ENCODE measurements around the gene PLAC1.

Gene PLAC1

DNA sequence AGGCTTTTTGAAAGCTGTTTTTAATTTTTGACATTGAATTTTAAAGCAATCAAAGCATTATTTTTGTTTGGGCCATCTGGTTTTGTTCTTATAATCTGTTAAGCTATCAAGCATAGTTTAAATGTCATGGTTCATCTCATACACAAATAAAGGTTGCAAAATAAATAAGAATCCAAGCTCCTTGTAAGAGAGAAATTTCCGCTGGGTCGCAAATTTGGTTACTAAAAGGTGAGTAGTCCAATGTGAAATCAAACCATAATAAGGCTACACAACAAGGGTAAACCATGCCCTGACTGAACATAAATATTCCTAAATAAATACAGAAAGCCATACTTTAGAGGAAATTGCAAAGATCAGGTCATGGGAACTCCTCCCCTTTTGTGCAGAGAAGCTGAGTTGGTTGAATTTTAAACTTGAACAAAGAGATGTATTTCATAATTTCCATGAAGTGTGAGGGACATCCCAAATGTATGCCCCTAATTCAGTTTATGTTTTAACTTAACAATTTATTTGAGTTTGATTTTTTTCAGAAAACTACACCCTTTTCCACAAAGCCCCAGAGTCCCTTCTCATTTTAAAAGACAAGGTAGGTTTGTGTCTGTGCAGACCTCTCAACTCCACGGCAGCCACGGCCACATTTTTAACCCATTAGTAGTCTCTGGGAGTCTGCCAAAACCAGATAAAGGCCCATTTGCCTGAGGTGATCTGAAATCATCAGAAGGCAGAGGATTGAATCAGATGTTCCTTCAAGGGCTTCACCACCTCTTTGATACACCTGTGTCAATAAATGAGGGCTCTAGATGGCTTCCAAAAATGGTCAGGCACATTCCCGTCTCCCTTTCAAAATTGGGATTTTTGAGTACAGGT is 85.2 kb downstream of the PLAC1 start:
- no peak for DNase-seq

DNA sequence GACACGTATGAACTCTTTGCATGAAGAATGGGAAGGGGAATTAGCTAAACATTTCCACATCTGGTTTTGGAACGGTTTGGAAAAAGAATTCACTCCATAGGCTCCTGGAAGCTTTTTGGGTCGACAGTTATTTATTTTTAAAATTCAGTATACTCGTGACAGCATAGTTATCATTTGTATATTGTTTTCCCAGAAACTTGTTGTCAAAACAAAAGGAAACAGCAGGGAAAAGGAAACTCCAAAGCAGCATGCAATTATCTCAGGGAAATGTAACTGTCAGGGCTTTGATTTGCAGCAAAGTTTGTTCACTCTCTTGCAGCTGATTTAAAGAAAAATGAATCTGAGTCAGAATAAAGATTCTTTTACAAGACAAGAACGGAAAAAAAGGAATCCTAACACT is 86.5 kb downstream of the PLAC1 start:
- no peak for DNase-seq

- DNase-seq: no peak
Observed at GRCh38 chrX:134570899-134571298, 87.4 kb downstream of the PLAC1 start.

GRCh38 chrX:134570509-134570846 is 87.8 kb downstream of the PLAC1 start:
- DNase-seq: no peak

DNA sequence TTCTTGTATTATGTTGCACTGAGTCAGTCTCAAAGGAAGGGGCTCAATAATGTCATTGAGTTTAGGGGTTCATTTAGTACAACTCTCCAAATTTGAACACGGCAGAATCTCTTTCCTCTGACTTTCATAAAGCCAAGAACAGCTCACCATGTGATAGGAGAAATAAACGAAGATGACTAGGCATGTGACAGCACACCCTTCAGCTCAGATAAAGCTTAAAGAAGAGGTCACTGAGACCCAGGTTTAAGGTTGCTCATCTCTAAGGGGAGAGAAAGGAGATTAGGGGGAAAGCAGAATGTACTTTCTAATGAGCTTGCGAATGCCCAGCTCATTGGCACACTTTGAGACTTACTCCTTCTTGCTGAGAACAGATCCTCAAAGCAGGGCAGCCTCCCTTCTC is 89.0 kb downstream of the PLAC1 start:
- DNase-seq: no peak

- no peak for DNase-seq
Observed at GRCh38 chrX:134568285-134569016, 89.8 kb downstream of the PLAC1 start.

DNA sequence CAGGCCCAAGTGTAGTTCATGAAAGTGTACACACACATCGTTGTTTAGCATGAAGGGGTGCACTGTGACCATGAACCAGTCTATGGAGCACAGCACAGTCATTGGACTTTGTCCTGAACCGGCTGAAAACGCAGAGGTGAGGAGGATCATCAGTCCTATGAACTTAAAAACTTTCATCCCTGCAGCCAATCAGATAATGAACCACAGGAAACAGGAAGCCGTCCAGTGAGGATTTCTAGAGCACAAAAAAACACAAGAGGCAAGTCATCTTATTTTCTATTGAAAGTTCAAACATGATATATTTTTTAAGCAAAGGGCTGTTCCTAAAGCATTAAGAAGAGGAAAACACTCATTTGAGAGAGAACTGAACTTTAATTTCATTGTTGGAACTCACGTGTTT is 91.8 kb downstream of the PLAC1 start:
- DNase-seq: no peak

GRCh38 chrX:134562002-134562401 is 96.3 kb downstream of the PLAC1 start:
- DNase-seq: no peak

GRCh38 chrX:134558133-134558532 is 100.1 kb downstream of the PLAC1 start:
- DNase-seq: no peak

DNA sequence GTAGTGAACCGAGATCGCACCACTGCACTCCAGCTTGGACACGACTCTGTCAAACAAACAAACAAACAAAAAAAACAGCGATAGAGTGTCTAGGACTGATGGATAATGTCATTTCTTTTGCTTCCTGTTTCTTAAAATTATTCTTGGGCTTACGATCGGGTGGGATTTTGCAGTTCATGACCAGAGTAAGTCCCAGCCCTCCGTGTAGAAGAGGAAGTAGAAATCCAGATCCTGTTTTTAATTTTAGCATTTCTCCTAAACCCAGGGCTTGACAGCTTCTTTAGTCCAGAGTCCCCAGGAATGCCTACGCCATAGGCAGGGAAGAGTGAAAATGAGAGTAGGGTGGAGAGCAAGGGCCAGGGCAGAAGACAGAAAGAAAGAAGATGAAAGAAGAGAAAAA is 104.0 kb downstream of the PLAC1 start:
- no peak for DNase-seq

GRCh38 chrX:134552351-134552750 is 105.9 kb downstream of the PLAC1 start:
- no peak for DNase-seq

- no peak for DNase-seq
Observed at GRCh38 chrX:134551376-134552048, 106.8 kb downstream of the PLAC1 start.

GRCh38 chrX:134548257-134549201 is 109.7 kb downstream of the PLAC1 start:
- no peak for DNase-seq

GRCh38 chrX:134547047-134547679 is 111.1 kb downstream of the PLAC1 start:
- DNase-seq: no peak

DNA sequence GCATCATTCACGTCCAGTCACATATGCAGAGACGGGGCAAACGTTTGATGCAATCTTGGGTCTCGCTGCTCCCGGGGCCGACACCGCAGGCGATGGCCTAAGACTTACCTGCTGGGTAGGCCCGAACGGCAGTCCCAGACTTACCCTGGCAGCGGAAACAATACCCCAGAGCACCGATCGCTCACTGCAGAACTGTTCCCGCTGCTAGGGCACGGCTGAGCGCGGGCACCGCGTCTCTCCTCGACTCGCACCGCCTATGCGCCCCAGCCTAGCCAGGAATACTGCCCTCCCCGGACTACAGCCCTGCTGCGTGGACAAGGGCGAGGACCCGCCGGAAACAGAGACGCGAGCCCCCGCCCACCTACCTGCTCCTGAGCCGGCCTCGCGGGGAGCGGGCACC is 112.1 kb downstream of the PLAC1 start:
- no peak for DNase-seq

GRCh38 chrX:134545510-134545909 is 112.8 kb downstream of the PLAC1 start:
- no peak for DNase-seq

DNA sequence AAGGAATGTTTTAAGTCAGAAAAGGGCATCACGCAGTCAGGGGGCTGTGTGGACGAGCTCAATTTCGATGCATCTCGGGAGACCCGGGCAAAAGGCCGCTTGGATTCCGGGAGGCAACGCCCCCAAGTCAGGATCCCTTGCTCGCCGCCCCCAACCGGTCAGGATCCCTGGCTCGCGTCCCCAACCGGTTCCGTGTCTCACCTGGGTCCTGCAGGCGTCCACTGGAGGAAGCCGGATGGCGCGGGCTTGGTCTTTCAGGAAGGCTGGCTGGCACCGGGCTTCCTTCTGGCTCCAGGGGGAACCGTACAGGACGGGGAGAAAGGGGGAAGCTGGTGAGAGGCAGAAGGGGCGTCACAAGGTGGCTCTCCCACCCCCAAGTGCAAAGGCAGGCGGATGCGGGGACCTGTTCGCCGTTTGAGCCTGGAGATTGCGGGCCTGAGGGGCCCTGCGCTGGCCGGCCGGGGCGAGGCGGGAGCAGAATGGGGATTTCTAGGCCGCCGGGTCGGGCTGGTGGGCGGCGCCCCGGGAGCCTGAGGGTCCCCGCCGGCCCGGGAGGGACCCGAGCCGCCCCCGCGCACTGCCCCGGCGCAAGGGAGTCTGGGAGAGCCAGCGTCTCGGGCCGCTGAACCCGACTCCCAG is 113.6 kb downstream of the PLAC1 start:
- no peak for DNase-seq

DNA sequence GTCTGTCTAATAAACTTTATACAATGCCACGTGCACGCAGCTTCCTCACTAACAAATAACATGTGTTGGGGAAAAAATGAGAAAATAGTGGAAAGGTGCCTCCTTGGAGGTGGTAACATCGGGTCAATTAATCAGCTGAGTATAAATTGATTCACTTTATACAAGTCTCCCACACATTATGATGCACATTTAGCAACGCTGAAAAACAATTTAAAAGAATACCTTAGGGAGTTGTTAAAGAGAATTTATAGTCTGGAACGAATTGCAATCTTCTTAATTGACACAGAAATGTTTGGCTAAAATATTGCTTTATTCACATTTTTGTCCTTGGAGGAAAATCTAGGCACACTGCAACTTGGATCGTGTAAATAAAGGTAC is 114.1 kb downstream of the PLAC1 start:
- no peak for DNase-seq

DNA sequence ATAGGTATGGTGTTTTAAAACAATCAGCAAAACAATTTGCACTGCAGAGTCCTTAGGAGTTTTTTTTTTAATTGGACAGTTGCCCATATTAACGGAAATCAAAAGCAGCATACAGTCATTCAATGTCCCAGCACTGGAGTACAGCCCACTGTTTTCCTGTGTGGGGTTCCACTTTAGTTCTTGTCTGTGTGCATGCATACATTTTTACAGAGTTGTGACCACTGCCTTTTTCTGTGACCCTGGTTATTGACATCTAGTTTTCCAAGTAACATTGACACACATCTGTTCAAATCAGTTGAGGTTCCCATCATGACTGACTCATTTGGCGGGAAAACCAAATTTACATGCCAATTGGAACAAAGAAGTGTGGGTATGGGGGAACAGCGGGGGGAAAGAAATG is 115.0 kb downstream of the PLAC1 start:
- DNase-seq: no peak

GRCh38 chrX:134542485-134542884 is 115.8 kb downstream of the PLAC1 start:
- DNase-seq: no peak

DNA sequence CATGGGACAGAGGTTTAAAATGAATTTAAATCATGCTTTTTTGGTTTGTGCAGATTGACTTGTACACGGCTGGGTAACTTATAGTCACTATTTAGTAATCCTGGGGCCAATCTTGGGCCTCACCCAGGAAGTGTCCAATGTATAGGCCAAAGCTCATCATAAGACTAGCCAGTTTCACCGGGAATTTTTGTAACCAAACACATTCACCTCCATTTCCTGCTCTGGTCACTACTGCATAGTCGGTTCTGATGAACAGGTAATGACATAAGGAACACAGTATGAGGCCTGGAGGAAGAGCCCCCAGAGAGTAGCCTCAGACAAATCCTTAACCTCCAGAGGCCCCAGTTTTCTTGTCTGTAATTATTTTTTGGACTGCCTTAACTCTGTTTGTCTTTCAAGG is 116.4 kb downstream of the PLAC1 start:
- no peak for DNase-seq

- no peak for DNase-seq
Observed at GRCh38 chrX:134538316-134538715, 120.0 kb downstream of the PLAC1 start.

All from effector CD4-positive, alpha-beta T cell (primary cell).